ENCODE measurements around the gene FAAP100.

FAAP100 gene

GRCh38 chr17:81576621-81577277 lies 24.6 kb upstream of the FAAP100 start:
- DNase-seq (ENCODE audit: extremely low read depth in 1 of 2, low read depth in 1 of 2): no peak

GRCh38 chr17:81575836-81576235 lies 23.7 kb upstream of the FAAP100 start:
- no peak for DNase-seq (ENCODE audit: extremely low read depth in 1 of 2, low read depth in 1 of 2)

- DNase-seq (ENCODE audit: extremely low read depth in 1 of 2, low read depth in 1 of 2): no peak
These were observed 22.4 kb upstream of the FAAP100 start for GRCh38 chr17:81574643-81574956.

- DNase-seq (ENCODE audit: extremely low read depth in 1 of 2, low read depth in 1 of 2): no peak
These were observed 21.9 kb upstream of the FAAP100 start for GRCh38 chr17:81573794-81574642.

- no peak for DNase-seq (ENCODE audit: extremely low read depth in 1 of 2, low read depth in 1 of 2)
These were observed 20.5 kb upstream of the FAAP100 start for GRCh38 chr17:81572563-81573168.

GRCh38 chr17:81570964-81571363 lies 18.8 kb upstream of the FAAP100 start:
- no peak for DNase-seq (ENCODE audit: extremely low read depth in 1 of 2, low read depth in 1 of 2)

- DNase-seq (ENCODE audit: extremely low read depth in 1 of 2, low read depth in 1 of 2): no peak
These were observed 17.9 kb upstream of the FAAP100 start for GRCh38 chr17:81569986-81570514.

GRCh38 chr17:81568416-81568815 lies 16.3 kb upstream of the FAAP100 start:
- no peak for DNase-seq (ENCODE audit: extremely low read depth in 1 of 2, low read depth in 1 of 2)

GRCh38 chr17:81567191-81567590 lies 15.0 kb upstream of the FAAP100 start:
- no peak for DNase-seq (ENCODE audit: extremely low read depth in 1 of 2, low read depth in 1 of 2)

GRCh38 chr17:81566461-81567126 lies 14.4 kb upstream of the FAAP100 start:
- no peak for DNase-seq (ENCODE audit: extremely low read depth in 1 of 2, low read depth in 1 of 2)

- no peak for DNase-seq (ENCODE audit: extremely low read depth in 1 of 2, low read depth in 1 of 2)
These were observed 13.1 kb upstream of the FAAP100 start for GRCh38 chr17:81565231-81565630.

GRCh38 chr17:81564778-81565177 lies 12.6 kb upstream of the FAAP100 start:
- DNase-seq (ENCODE audit: extremely low read depth in 1 of 2, low read depth in 1 of 2): no peak

- no peak for DNase-seq (ENCODE audit: extremely low read depth in 1 of 2, low read depth in 1 of 2)
These were observed 11.9 kb upstream of the FAAP100 start for GRCh38 chr17:81563861-81564586.

- no peak for DNase-seq (ENCODE audit: extremely low read depth in 1 of 2, low read depth in 1 of 2)
These were observed 9.3 kb upstream of the FAAP100 start for GRCh38 chr17:81561494-81561885.

- DNase-seq (ENCODE audit: extremely low read depth in 1 of 2, low read depth in 1 of 2): no peak
These were observed 7.0 kb upstream of the FAAP100 start for GRCh38 chr17:81558941-81559806.

- no peak for DNase-seq (ENCODE audit: extremely low read depth in 1 of 2, low read depth in 1 of 2)
These were observed 5.9 kb upstream of the FAAP100 start for GRCh38 chr17:81558115-81558468.

- DNase-seq (ENCODE audit: extremely low read depth in 1 of 2, low read depth in 1 of 2): no peak
These were observed 5.3 kb upstream of the FAAP100 start for GRCh38 chr17:81557276-81558114.

GRCh38 chr17:81556863-81557262 lies 4.7 kb upstream of the FAAP100 start:
- no peak for DNase-seq (ENCODE audit: extremely low read depth in 1 of 2, low read depth in 1 of 2)

GRCh38 chr17:81556175-81556691 lies 4.1 kb upstream of the FAAP100 start:
- no peak for DNase-seq (ENCODE audit: extremely low read depth in 1 of 2, low read depth in 1 of 2)
